Activated CD4-positive, alpha-beta T cell treated with anti-CD3 and anti-CD28 coated beads for 48 hours (primary cell): ENCODE data around the gene TOM1L2.

Experiments used
- DNase-seq: peaks from one replicate; pipeline ENCODE4 v3.0.0-alpha.2; 2020

TOM1L2 gene

DNA sequence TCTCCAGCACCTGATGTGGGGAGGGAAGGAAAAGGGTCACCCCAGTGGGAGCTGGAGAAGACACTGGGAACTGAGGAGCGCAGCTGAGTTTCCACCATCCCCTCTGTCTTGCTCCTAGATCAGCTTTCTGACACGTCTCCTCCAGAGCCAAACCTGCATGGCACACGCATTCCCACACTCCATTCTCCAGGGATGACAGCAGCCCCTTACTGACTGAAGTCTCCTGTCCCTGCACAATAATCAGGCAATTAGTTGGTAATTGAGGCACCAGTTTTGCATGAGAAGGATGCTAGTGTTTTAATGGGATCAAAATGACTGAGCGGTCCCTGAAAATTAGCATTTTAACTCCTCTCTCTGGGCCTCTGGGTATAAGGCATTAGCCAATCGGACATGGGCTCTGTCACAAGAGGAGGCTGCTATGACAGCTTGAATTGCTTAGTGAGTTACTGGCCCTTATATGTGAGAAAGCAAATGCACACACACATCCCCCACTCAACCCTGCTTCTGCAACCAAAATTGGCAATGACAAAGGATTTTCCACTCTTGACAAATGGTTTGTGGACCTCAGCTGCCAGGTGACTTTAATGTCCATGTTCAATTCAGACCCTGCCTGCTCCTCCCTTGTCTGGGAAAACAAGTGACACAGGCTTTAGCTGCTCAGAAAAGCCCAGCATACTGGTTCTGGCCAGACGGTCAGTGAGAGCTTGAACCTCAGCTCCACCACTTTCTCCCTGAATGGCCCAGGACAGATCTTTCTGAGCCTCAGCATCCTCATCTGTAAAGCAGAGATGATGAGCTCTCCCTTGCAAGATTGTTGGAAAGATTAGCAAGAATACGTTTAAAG lies 78.2 kb downstream of the TOM1L2 start:
- DNase-seq, result no peak

DNA sequence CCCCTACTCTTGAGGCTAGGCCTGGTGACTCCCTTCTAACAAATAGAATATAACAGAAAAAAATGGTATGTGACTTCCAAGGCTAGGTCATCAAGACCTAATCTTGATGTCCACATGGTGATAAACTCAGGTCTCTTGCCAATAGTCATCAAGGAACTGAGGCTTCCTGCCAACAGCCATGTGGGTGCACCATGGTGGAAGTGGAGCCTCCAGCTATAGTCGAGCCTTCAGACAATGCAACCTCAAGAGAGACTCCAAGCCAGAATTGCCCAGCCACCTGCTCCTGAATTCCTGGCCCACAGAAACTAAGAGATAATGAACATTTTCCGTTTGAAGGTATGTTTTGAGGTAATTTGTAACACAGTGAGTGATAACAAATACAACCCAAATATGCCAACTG lies 79.5 kb downstream of the TOM1L2 start:
- no peak for DNase-seq

GRCh38 chr17:17892009-17892408 lies 80.2 kb downstream of the TOM1L2 start:
- DNase-seq, result no peak

DNA sequence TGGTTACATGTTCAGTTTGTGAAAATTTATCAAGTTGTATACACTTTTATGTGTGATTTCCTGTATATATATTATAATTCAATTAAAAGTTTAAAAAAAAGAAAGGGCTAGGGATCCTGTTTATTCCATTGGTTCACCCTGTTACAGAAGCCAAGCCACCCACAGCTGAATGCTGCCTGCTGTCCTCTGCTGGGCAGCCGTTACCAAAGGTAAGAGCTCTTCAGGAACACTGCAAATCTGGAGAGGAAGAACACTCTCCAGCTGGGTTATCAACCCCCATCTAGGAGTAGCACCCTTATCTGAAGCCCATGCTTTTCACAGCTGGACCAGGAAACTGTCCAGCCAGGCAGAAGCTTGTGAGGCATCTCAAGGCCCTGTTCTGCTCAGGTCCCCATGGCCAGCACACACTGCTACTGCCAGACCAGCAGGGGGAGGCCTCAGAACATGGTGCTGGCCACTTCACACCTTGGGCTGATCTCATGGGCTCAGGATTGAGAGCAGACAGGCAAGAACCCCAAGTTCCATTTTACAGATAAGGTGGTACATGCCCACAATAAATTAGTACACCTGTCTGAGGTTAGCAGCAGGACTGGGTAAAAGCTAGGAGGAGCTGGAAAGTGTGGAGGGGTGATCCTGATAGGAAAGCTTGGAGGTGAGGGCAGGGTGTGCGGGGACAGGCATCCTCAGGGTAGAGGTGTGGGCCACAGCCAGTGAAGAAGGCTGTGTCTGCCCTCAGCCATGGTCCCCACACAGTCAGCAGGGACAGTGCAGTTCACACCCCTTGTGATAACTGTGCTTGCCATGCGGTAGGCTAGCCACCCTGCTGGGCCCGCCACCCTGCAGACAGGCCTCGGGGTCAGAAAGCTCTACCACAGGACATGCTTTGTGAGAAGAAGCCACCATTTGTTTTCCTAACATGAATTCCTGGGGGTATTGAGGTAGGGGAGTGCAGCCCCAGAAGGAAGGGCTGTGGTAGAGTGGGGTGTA lies 81.1 kb downstream of the TOM1L2 start:
- peak; percentile 52 for DNase-seq

DNA sequence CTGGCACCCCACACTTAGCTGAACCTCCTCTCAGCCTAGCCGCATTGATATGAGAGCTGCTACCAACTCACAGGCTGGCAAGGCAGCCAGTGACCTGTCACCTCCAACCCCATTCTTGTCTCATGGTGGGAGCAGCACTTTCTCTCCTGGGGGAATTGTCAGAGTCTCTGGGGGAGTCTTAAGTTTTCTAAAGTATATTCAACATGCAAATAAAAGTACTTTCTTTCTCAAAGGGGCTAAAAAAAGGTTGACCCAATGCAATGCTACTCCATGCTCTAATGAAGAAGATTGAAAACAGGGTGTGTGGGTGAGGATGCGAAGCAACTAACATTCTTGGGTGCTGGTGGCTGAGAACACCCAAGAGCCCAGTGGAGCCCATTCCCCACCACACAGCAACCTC lies 82.3 kb downstream of the TOM1L2 start:
- no peak for DNase-seq

- no peak for DNase-seq
Measured at GRCh38 chr17:17888821-17889220, 83.4 kb downstream of the TOM1L2 start.

DNA sequence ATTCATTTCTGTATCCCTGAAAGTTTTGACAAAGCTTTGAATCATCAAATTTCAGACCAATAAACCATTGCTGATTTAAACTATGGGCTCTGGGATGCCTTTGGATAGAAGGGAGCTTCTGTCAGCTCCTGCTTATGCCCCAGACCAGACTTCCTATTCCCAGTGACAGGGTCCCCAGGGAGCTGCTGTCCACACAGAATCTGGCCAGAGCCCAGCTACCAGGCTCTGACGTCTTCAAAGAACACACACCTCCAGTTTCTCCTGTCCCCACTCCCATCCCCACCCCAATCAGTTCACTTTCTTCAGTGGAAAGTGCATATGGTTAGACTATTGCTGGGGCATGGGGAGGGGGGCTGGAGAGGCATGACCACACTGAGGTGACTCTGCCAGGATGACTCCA lies 83.8 kb downstream of the TOM1L2 start:
- DNase-seq, result no peak

- DNase-seq, result no peak
Measured at GRCh38 chr17:17887752-17888304, 84.4 kb downstream of the TOM1L2 start.

DNA sequence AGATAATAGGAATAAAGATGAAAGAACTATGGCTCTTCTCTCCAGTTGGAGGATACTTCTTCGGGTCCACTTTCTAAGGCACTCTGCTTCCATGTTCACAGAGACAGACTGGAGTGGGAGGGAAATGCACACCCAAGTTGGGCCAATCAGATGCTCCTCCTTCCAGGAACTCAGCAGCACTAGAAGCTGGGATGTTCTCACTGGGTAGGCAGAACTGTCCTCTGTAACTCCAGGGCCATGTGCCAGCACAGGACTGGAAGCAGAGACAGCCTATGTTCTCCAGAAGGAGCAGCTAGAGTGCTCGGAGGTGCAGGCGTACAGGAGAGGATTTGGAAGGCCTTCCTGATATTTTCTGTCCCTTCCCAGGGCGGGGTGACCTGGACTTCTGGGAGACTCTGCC lies 85.5 kb downstream of the TOM1L2 start:
- no peak for DNase-seq

DNA sequence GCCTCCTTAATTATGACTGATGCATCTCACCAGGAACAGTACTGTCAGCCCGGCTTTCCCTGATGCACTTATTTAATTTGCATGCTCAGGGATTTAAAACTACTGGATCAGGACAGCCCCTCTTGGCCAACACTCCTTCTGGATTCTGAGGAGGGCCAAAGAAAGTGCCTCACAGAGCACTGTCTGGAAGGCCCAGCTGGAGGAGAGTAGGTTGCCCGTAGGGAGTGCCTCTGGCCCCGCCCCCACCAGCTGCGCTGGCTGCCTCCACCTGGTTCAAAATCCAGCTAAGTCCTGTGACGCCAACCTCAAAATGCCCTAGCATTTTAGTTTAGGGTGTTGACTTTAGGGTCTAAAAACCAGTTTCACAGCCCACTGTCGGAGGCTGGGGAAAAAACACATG lies 86.0 kb downstream of the TOM1L2 start:
- no peak for DNase-seq

DNA sequence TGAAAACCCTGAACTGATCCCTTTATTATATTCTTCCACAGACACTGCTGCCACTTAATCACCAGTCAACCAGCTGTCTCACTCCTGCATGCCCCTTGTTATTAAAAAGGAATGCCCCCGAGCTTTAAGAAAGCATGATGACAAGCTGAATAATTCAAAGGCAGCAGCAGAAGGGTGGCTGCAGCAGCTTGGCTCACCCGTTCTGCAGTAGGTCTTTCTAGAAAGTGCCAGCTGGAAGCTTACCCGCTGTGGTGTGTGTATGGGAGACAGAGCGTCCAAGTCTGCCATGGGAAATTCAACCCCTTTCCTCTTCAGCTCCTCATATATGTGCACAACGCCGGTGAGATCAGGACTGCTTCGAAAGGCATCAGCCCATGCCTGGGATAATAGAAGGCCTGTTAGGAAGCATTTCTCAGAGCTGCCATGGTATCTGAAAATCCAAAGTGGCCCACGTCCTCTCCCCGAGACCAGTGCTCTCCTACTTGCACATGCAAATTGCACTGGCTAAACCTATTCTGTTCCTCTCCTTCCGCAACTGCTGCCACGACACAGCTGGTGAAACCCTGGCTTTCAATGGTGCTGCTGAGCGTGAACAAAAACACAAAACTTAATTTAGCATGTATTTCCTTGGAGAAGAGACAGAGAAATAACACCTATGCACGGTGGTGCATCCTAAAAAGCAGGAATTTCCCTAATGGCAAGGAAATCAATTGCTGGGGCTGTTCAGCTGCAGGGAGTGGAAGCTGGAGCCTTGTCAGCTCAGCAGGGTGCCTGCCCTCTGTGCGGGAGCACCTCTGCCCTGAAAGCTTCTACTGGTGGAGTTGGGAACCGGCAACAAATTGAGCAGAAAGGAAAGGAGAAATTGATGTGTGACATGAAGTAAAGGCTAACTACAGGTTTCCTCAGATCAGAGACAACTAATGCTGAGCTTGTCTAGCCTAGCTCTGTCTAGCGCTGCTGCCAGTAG lies 87.5 kb downstream of the TOM1L2 start:
- DNase-seq, result no peak

GRCh38 chr17:17883801-17884200 lies 88.4 kb downstream of the TOM1L2 start:
- DNase-seq, result no peak

- DNase-seq, result no peak
Measured at GRCh38 chr17:17882082-17882581, 90.1 kb downstream of the TOM1L2 start.

- DNase-seq, result no peak
Measured at GRCh38 chr17:17880577-17881196, 91.5 kb downstream of the TOM1L2 start.

DNA sequence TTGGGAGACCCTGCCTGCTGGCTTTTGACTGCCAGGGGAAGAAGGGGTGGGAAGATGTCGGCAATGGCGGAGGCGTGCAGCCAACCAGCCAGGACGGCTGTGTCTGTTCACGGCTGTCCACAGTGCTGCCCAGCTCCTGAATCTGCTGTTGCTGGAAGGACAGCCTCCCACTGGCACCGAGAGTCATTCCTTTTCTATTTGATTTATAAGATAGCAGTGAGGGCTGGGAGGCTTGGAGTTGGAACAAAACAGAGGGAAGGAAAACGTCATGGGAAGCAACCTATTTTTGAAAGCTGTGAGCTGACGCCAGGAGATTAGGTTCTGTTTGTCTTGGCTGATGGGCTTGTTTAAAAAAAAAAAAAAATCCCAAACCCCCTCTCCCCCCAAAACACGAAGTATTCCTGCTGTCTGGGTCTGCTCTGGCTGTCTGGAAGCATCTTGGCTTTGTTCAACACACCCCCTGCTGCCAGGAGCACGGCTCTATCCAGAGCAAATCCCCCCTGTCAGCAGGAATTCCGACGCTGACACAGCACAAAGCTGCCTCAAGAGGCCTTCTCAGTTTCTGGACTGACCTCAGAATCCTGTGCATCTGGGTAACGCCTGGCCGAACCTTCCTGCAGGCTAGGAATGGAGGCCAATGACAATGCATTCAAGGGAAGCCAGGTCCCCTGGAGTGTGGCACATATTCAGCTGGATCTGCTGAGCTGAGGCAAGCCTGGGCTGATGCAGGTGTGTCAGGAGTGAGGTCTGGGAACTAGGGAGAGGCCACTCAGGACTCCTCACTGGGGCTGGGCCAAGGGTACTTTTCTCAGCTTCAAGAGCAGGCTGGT lies 94.5 kb downstream of the TOM1L2 start:
- no peak for DNase-seq

- DNase-seq, result no peak
Measured at GRCh38 chr17:17876959-17877528, 95.2 kb downstream of the TOM1L2 start.

DNA sequence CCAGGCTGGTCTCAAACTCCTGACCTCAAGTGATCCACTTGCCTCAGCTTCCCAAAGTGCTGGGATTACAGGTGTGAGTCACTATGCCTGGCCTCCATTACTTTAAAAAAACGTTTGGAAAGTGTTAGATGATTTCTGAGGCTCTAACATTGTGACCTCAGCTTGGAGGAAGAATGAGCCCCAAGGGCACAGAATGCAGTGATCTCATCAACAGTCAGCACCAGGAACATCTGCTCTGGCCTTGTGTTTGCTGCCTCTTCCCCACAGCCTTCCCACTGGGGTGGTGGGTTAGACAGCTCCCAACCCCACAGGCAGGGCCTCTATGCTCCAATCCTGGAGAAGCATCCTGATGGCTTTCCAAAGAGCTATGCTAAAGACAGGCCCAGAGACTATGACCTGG lies 97.7 kb downstream of the TOM1L2 start:
- DNase-seq, result no peak

DNA sequence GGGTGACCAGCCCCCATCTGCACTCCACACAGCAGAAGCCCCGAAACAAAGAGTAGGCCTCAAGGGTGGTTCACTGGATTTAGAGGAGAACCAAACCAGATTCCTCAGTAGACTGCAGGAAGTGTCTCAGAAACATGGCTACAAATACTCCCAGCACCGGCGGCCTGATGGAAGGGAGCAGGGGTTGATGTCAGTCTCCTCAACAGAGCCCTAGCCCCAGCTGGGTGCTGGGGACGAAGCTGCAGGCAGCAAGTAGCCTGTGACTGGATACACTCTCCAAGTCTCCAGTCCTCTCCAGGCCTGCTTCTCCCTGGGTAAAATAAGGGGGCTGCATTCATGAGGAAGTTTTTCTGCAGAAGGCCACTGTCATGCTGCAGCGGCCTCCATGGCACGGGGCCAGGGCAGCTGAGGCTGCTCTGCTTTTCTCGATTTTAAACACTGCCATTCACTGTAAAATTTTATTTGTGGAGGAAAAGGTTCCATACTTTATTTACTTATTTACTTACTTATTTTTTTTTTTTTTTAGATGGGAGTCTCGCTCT lies 98.7 kb downstream of the TOM1L2 start:
- DNase-seq, result no peak

- no peak for DNase-seq
Measured at GRCh38 chr17:17872547-17873345, 99.5 kb downstream of the TOM1L2 start.
